Type B pancreatic cell (in vitro differentiated cells): Measurements from ENCODE around the gene TBCEL. TPM values are rescaled to one million over a fixed set of nuclear protein-coding genes. Genes with fewer than 3 reads are reported as not detected.

ENCODE experiments used
- DNase-seq: peaks from one replicate; pipeline ENCODE4 v3.0.0; 2021; ENCODE audit warnings: mixed read lengths; ENCODE audit not compliant: unreplicated experiment; ENCODE audit errors: extremely low spot score
- H3K27ac Mint-ChIP-seq: 2 replicates; pipeline ENCODE4 v1.8.0; 2021; ENCODE audit warnings: mild to moderate bottlenecking, mixed read lengths
- H3K27me3 Mint-ChIP-seq: 2 replicates; pipeline ENCODE4 v1.8.0; 2021; ENCODE audit warnings: mixed read lengths
- H3K36me3 Mint-ChIP-seq: 2 replicates; pipeline ENCODE4 v1.8.0; 2021; ENCODE audit warnings: mixed read lengths
- H3K4me1 Mint-ChIP-seq: one replicate; pipeline ENCODE4 v1.8.0; 2021; ENCODE audit warnings: mixed read lengths; ENCODE audit not compliant: unreplicated experiment
- H3K4me3 Mint-ChIP-seq: 2 replicates; pipeline ENCODE4 v1.8.0; 2021; ENCODE audit warnings: mild to moderate bottlenecking, mixed read lengths
- H3K9me3 Mint-ChIP-seq: 2 replicates; pipeline ENCODE4 v1.8.0; 2021; ENCODE audit warnings: mixed read lengths
- total RNA-seq: library from RNA; stranded (reverse); gene quantifications from 2 replicates; pipeline ENCODE4 v1.2.1, GENCODE V29; 2021; ENCODE audit warnings: low replicate concordance
- TF ChIP-seq, protein P1 (sequence below): fragments of 200-600 bp; sonication (generic); conservative IDR thresholded peaks from 2 replicates; pipeline ENCODE4 v1.5.0; 2021; ENCODE audit warnings: antibody characterized with exemption, mild to moderate bottlenecking

TBCEL gene
- total RNA-seq, 1 donor from 2014 or later = 40.5 TPM

DNA sequence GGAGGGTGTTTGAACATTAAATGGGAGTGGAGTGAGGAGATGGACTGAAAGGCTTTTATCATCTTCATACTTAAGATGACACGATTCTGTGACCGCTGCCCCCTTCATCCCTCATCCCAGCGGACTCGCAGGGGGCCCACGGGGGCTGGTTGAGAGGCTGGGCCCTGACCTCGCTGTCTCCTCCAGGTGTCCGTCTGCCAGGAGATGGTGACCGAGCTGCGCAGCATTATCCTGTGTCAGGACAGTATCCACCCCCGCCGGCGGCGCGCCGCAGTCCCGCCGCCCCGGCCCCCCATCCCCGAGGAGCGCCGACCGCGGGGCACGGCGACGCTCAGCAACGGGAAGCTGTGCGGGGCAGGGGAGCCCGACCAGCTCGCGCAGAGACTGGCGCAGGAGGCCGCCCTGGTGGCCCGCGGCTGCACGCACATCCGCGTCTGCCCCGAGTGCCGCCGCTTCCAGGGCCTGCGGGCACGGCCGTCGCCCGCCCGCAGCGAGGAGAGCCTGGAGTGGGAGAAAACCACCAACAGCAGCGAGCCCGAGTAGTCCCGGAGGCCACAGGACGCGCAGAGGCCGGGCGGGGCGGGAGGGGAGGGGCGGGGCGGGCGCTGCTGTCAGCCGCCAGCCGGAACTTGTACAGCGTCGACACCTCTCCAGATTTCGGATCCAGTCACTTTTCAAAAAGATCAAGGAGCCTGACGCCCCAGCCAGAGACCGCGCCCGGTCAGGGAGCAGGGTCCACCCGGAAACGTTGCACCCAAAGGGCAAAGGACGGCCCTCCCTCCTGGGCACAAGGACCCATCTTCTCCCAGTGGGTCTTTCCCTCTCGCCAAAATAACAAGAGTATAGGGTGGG is 38.0 kb upstream of the TBCEL start:
- no peak overlapping the region for H3K27ac Mint-ChIP-seq
- peak overlapping the region; percentile 74 for H3K4me3 Mint-ChIP-seq
- H3K27me3 Mint-ChIP-seq = peaks cover 61% of the 10 kb centered on the region

DNA sequence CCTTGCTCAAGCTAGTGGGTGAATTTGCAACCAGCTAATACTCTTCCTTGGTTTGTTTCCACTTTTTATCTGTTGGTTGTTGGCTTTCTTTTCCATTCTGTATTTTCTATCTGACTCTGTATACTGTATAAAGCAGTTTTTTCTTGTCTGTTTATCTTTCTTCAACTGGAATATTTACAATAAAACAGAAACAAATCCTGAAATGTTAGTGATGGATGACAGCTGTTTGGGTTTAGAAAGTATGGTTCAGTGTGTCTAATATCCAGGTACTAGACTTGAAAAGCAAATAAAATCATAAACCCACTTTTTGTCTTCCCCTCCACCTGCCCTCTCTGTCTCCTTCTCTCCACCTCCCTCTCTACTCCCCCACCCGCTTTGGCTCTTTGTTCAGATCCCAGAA is 35.3 kb upstream of the TBCEL start:
- no peaks in the 10 kb centered on the region for H3K4me1 Mint-ChIP-seq
- no peaks in the 10 kb centered on the region for H3K9me3 Mint-ChIP-seq
- no peak for DNase-seq
- TF ChIP-seq, protein P1, sequence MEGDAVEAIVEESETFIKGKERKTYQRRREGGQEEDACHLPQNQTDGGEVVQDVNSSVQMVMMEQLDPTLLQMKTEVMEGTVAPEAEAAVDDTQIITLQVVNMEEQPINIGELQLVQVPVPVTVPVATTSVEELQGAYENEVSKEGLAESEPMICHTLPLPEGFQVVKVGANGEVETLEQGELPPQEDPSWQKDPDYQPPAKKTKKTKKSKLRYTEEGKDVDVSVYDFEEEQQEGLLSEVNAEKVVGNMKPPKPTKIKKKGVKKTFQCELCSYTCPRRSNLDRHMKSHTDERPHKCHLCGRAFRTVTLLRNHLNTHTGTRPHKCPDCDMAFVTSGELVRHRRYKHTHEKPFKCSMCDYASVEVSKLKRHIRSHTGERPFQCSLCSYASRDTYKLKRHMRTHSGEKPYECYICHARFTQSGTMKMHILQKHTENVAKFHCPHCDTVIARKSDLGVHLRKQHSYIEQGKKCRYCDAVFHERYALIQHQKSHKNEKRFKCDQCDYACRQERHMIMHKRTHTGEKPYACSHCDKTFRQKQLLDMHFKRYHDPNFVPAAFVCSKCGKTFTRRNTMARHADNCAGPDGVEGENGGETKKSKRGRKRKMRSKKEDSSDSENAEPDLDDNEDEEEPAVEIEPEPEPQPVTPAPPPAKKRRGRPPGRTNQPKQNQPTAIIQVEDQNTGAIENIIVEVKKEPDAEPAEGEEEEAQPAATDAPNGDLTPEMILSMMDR = no peak
- H3K36me3 Mint-ChIP-seq = peaks cover 3% of the 10 kb centered on the region
- no peak overlapping the region for H3K4me3 Mint-ChIP-seq
- H3K27me3 Mint-ChIP-seq = peaks cover 41% of the 10 kb centered on the region
- H3K27ac Mint-ChIP-seq = no peak overlapping the region

More for the DNA sequence above, 38.0 kb upstream of the TBCEL start:
- H3K9me3 Mint-ChIP-seq = no peaks in the 10 kb centered on the region
- TF ChIP-seq, protein P1 = peak; percentile 56
- DNase-seq = no peak
- H3K36me3 Mint-ChIP-seq = peaks cover 3% of the 10 kb centered on the region
- no peaks in the 10 kb centered on the region for H3K4me1 Mint-ChIP-seq

GRCh38 chr11:120991830-120992686 is 31.8 kb upstream of the TBCEL start:
- H3K27ac Mint-ChIP-seq = no peak overlapping the region
- no peak overlapping the region for H3K4me3 Mint-ChIP-seq
- no peaks in the 10 kb centered on the region for H3K9me3 Mint-ChIP-seq
- DNase-seq = no peak
- H3K27me3 Mint-ChIP-seq = peaks cover 22% of the 10 kb centered on the region
- TF ChIP-seq, protein P1 = no peak
- no peaks in the 10 kb centered on the region for H3K36me3 Mint-ChIP-seq
- no peaks in the 10 kb centered on the region for H3K4me1 Mint-ChIP-seq

- Mint-ChIP-seq H3K36me3 (no peaks in the 10 kb centered on the region), H3K27me3 (peaks cover 3% of the 10 kb centered on the region), H3K9me3 (no peaks in the 10 kb centered on the region), H3K4me1 (no peaks in the 10 kb centered on the region), H3K27ac (no peak overlapping the region), H3K4me3 (no peak overlapping the region)
- DNase-seq = no peak
- TF ChIP-seq, protein P1 = no peak
Measured at GRCh38 chr11:120994091-120994859, 29.6 kb upstream of the TBCEL start.

- DNase-seq = no peak
- Mint-ChIP-seq H3K27ac (no peak overlapping the region), H3K36me3 (no peaks in the 10 kb centered on the region), H3K27me3 (no peaks in the 10 kb centered on the region), H3K4me1 (no peaks in the 10 kb centered on the region), H3K4me3 (no peak overlapping the region), H3K9me3 (no peaks in the 10 kb centered on the region)
- TF ChIP-seq, protein P1 = no peak
Measured at GRCh38 chr11:120995184-120995583, 28.7 kb upstream of the TBCEL start.
